Measurements from ENCODE around the gene PLCD3. TPM values are rescaled to one million over a fixed set of nuclear protein-coding genes. Genes with fewer than 3 reads are reported as not detected.

Gene PLCD3
- total and polyA plus RNA-seq, 2 of the 4 experiments (the other 2 are of a cell fraction) = 5.6 to 36.6 TPM

GRCh38 chr17:45112559-45113423 lies 19.5 kb downstream of the PLCD3 start:
- no peak overlapping the region for H4K8ac ChIP-seq (ENCODE audit: low read depth in 2 of 2, low read length in 2 of 2)
- H3K27me3 ChIP-seq (ENCODE audit: control insufficient read depth, insufficient read depth, low read length) = no peaks in the 10 kb centered on the region
- H4K91ac ChIP-seq (ENCODE audit: insufficient read depth, low read depth, low read length) = no peak overlapping the region
- no peak overlapping the region for H3K4me2 ChIP-seq (ENCODE audit: low read depth, low read length)
- peaks cover 5% of the 10 kb centered on the region; the same call in 1 of the 2 replicates for H3K4me1 ChIP-seq (ENCODE audit: control insufficient read depth, insufficient read depth, low read length)
- dilution Hi-C loops (cut with HindIII; ENCODE audit: low sequenced_read_pairs, unreplicated experiment) (no loop called here), intact Hi-C loops (cut with micrococcal nuclease) (no loop called here), in situ Hi-C loops (cut with MboI; ENCODE audit: low sequenced_read_pairs) (no loop called here)
- TF ChIP-seq, protein P1, sequence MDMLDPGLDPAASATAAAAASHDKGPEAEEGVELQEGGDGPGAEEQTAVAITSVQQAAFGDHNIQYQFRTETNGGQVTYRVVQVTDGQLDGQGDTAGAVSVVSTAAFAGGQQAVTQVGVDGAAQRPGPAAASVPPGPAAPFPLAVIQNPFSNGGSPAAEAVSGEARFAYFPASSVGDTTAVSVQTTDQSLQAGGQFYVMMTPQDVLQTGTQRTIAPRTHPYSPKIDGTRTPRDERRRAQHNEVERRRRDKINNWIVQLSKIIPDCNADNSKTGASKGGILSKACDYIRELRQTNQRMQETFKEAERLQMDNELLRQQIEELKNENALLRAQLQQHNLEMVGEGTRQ (IDR thresholded peaks at IDR 0.05; ENCODE audit: low read depth, low read length) = no peak
- TF ChIP-seq RAD21 (IDR thresholded peaks at IDR 0.05; ENCODE audit: low read length) (no peak), CEBPB (IDR thresholded peaks at IDR 0.05; ENCODE audit: low read depth, low read length) (no peak), NFE2L2 (IDR thresholded peaks at IDR 0.05; ENCODE audit: low read depth, low read length) (no peak), MXI1 (IDR thresholded peaks at IDR 0.05; ENCODE audit: borderline replicate concordance, low read depth, low read length) (no peak), RFX5 (IDR thresholded peaks at IDR 0.05; ENCODE audit: low read depth, low read length) (no peak), BHLHE40 (IDR thresholded peaks at IDR 0.05; ENCODE audit: low read depth, low read length) (no peak), MAFK (IDR thresholded peaks at IDR 0.05; ENCODE audit: low read depth, low read length) (no peak), MAZ (IDR thresholded peaks at IDR 0.05; ENCODE audit: borderline replicate concordance, low read depth, low read length) (no peak), POLR2A (IDR thresholded peaks at IDR 0.05; ENCODE audit: low read depth, low read length) (no peak), SMC3 (IDR thresholded peaks at IDR 0.05; ENCODE audit: low read depth, low read length) (no peak)
- no peak overlapping the region for H2BK15ac ChIP-seq (ENCODE audit: low read depth, low read length)
- H2AFZ ChIP-seq (replicated peaks; ENCODE audit: low read length, poor library complexity) = no peak overlapping the region
- H3K23ac ChIP-seq (ENCODE audit: low read depth, low read length) = no peak overlapping the region
- H2BK20ac ChIP-seq (ENCODE audit: low read depth, low read length) = no peak overlapping the region
- H3K14ac ChIP-seq (replicated peaks; ENCODE audit: low read depth, low read length) = no peak overlapping the region
- H3K9ac ChIP-seq (ENCODE audit: low read depth, low read length) = no peak overlapping the region
- H3K9me1 ChIP-seq (ENCODE audit: insufficient read depth, low read length) = no peaks in the 10 kb centered on the region
- H3K4me3 ChIP-seq (ENCODE audit: insufficient read depth, low read depth, low read length) = no peak overlapping the region
- H3K27ac ChIP-seq (ENCODE audit: insufficient read depth, low read length) = no peak overlapping the region
- ChIA-PET POLR2A (ENCODE audit: unreplicated experiment) (no interaction called here), CTCF (no interaction called here)
- H2AK9ac ChIP-seq (replicated peaks; ENCODE audit: low read depth, low read length, poor library complexity) = no peak overlapping the region
- no peak overlapping the region for H4K5ac ChIP-seq (ENCODE audit: low read depth, low read length)
- no peak overlapping the region for H3K56ac ChIP-seq (ENCODE audit: extremely low read depth, insufficient read depth, low read length)
- no peak overlapping the region for H2BK5ac ChIP-seq (ENCODE audit: low read depth, low read length, poor library complexity, severe bottlenecking)
- 100% methylated on average over 10 of the region's 23 CpGs; no CpG with 5 or more reads in 1 of the 2 experiments for WGBS, 2 experiments (ENCODE audit: extremely low coverage in 2 of 2, insufficient read length in 1 of 2)
- no peak overlapping the region for H3K4ac ChIP-seq (ENCODE audit: low read depth, low read length)
- H4K20me1 ChIP-seq (ENCODE audit: insufficient read depth, low read length) = peaks cover 6% of the 10 kb centered on the region; the same call in 1 of the 2 replicates
- peak overlapping the region; percentile 3; the same call in 1 of the 2 replicates for H2AK5ac ChIP-seq (ENCODE audit: low read depth, low read length)
- H2BK120ac ChIP-seq (ENCODE audit: low read depth, low read length) = no peak overlapping the region
- H3K79me1 ChIP-seq (ENCODE audit: low read depth in 1 of 2, low read length in 2 of 2) = no peaks in the 10 kb centered on the region; a peak in 1 of 4 replicates
- BruUV-seq (replicated peaks) = no TSS peak
- H3K9me3 ChIP-seq (ENCODE audit: control insufficient read depth, insufficient read depth, low read length) = no peaks in the 10 kb centered on the region
- no peak overlapping the region for H3K18ac ChIP-seq (ENCODE audit: low read depth, low read length)
- peaks cover 43% of the 10 kb centered on the region for H3K36me3 ChIP-seq (ENCODE audit: control insufficient read depth, insufficient read depth, low read length)
- DNase-seq (no peak), ATAC-seq (ENCODE audit: low read depth) (no peak)
